ENCODE data around the gene ARID1B. TPM values are rescaled to one million over a fixed set of nuclear protein-coding genes. Genes with fewer than 3 reads are reported as not detected.

Gene ARID1B
- total RNA-seq, 1 experiment from 2014 or later: 91.7 TPM

DNA sequence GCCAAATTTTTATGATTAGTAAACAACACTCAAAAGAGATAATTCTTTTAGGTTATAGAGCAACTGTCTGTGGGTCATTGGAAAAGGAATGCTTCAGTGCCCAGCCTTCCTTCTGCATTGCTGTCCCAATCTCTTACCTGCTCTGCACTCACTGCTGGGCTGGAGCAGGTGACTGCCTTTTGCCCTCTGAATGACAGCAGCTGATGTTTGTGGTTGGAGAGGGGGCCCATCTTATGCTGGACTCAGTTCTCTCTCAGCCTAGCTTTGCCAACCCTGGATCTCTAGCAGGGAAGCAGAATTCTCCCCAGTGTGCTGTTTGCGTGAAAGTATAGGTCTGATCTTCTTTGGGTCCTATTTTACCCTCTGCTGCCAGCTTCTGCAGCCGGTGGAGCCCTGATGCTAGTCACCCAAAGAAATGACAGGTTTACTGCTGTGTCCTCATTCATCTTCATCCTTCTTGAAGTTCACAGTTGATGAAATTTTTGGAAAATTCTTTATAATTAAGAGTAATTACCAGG is 193.5 kb downstream of the ARID1B start:
- DNase-seq (ENCODE audit: low read depth, low spot score) (no peak), ATAC-seq (no peak)
- in situ Hi-C loops (cut with HindIII; ENCODE audit: low pct_unique_long_range_greater_than_20kb, low sequenced_read_pairs) (no loop called here), intact Hi-C loops (cut with micrococcal nuclease; ENCODE audit: unreplicated experiment) (loop anchor here (5.0 kb wide), 1 partner anchor 47 kb away; no protein-coding TSS in a partner anchor)
- H3K9me3 ChIP-seq (ENCODE audit: control insufficient read depth, insufficient read depth, low read depth, low read length): no peaks in the 10 kb centered on the region
- H3K4me3 ChIP-seq (ENCODE audit: low read depth in 2 of 2, low read length in 2 of 2): no peak overlapping the region
- 0 out of 2 replicates have a peak, but pooled peaks cover 8% of the 10 kb centered on the region for H3K4me1 ChIP-seq (ENCODE audit: control insufficient read depth, insufficient read depth, low read length)
- no TSS peak for BruUV-seq (replicated peaks)
- POLR2A ChIA-PET: no interaction called here
- H3K27me3 ChIP-seq (ENCODE audit: control insufficient read depth, insufficient read depth, low read length): no peaks in the 10 kb centered on the region
- TF ChIP-seq, protein P1, sequence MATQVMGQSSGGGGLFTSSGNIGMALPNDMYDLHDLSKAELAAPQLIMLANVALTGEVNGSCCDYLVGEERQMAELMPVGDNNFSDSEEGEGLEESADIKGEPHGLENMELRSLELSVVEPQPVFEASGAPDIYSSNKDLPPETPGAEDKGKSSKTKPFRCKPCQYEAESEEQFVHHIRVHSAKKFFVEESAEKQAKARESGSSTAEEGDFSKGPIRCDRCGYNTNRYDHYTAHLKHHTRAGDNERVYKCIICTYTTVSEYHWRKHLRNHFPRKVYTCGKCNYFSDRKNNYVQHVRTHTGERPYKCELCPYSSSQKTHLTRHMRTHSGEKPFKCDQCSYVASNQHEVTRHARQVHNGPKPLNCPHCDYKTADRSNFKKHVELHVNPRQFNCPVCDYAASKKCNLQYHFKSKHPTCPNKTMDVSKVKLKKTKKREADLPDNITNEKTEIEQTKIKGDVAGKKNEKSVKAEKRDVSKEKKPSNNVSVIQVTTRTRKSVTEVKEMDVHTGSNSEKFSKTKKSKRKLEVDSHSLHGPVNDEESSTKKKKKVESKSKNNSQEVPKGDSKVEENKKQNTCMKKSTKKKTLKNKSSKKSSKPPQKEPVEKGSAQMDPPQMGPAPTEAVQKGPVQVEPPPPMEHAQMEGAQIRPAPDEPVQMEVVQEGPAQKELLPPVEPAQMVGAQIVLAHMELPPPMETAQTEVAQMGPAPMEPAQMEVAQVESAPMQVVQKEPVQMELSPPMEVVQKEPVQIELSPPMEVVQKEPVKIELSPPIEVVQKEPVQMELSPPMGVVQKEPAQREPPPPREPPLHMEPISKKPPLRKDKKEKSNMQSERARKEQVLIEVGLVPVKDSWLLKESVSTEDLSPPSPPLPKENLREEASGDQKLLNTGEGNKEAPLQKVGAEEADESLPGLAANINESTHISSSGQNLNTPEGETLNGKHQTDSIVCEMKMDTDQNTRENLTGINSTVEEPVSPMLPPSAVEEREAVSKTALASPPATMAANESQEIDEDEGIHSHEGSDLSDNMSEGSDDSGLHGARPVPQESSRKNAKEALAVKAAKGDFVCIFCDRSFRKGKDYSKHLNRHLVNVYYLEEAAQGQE (IDR thresholded peaks at IDR 0.05; ENCODE audit: insufficient read depth in 1 of 2, low read depth in 2 of 2, low read length in 1 of 2): no peak
- TF ChIP-seq TCF7L2 (IDR thresholded peaks at IDR 0.05; ENCODE audit: low read depth, low read length) (no peak), POLR2AphosphoS5 (IDR thresholded peaks at IDR 0.05; ENCODE audit: low read depth, low read length) (no peak), SIN3A (IDR thresholded peaks at IDR 0.05; ENCODE audit: borderline replicate concordance, insufficient read depth, low read depth, low read length) (no peak)
- TF ChIP-seq, protein P2, sequence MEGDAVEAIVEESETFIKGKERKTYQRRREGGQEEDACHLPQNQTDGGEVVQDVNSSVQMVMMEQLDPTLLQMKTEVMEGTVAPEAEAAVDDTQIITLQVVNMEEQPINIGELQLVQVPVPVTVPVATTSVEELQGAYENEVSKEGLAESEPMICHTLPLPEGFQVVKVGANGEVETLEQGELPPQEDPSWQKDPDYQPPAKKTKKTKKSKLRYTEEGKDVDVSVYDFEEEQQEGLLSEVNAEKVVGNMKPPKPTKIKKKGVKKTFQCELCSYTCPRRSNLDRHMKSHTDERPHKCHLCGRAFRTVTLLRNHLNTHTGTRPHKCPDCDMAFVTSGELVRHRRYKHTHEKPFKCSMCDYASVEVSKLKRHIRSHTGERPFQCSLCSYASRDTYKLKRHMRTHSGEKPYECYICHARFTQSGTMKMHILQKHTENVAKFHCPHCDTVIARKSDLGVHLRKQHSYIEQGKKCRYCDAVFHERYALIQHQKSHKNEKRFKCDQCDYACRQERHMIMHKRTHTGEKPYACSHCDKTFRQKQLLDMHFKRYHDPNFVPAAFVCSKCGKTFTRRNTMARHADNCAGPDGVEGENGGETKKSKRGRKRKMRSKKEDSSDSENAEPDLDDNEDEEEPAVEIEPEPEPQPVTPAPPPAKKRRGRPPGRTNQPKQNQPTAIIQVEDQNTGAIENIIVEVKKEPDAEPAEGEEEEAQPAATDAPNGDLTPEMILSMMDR (IDR thresholded peaks at IDR 0.05): no peak
- H3K36me3 ChIP-seq (ENCODE audit: control insufficient read depth, insufficient read depth, low read length): no peaks in the 10 kb centered on the region
- CTCF ChIA-PET: no interaction called here
- H3K27ac ChIP-seq (ENCODE audit: low read length): no peak overlapping the region

DNA sequence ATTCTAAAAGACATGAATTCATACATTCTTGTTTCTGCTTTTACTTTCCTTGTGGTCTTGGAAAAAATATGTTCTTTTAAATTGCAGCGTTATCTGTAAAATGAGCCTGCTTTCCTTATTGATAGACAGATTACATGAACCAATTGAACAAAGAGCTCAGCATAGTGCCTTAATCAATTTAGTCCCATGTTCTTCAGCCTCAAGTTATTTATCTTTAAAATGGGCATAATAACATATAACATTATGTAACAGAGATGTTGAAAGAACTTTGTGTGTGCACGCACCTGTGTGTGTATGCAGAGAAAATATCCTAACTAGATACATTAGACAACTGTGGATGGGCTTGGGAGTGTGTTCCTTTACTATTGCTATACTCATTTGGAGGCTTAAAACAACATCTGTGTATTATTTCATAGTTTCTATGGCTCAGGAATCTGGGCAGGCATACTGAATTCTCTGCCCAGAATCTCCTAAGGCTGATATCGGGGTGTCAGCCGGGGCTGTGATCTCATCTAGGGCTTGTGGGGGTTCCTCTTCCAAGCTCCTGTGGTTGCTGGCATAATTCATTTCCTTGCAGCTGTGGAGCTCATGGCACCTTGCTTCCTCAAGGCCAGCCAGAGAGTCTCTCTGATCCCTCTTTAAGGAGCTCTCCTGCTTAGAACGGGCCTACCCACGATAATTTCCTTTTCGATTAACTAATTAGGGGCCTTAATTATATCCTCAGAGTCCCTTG is 194.1 kb downstream of the ARID1B start:
- Histone ChIP-seq H3K27me3 (ENCODE audit: control insufficient read depth, insufficient read depth, low read length) (no peaks in the 10 kb centered on the region), H3K36me3 (ENCODE audit: control insufficient read depth, insufficient read depth, low read length) (no peaks in the 10 kb centered on the region), H3K9me3 (ENCODE audit: control insufficient read depth, insufficient read depth, low read depth, low read length) (no peaks in the 10 kb centered on the region), H3K4me3 (ENCODE audit: low read depth in 2 of 2, low read length in 2 of 2) (no peak overlapping the region), H3K4me1 (ENCODE audit: control insufficient read depth, insufficient read depth, low read length) (0 out of 2 replicates have a peak, but pooled peaks cover 8% of the 10 kb centered on the region), H3K27ac (ENCODE audit: low read length) (no peak overlapping the region)
- no TSS peak for BruUV-seq (replicated peaks)
- in situ Hi-C loops (cut with HindIII; ENCODE audit: low pct_unique_long_range_greater_than_20kb, low sequenced_read_pairs): no loop called here
- POLR2A ChIA-PET: no interaction called here
- ATAC-seq (no peak), DNase-seq (ENCODE audit: low read depth, low spot score) (no peak)
- TF ChIP-seq POLR2AphosphoS5 (IDR thresholded peaks at IDR 0.05; ENCODE audit: low read depth, low read length) (no peak), TCF7L2 (IDR thresholded peaks at IDR 0.05; ENCODE audit: low read depth, low read length) (no peak), SIN3A (IDR thresholded peaks at IDR 0.05; ENCODE audit: borderline replicate concordance, insufficient read depth, low read depth, low read length) (no peak)
- TF ChIP-seq, protein P2 (IDR thresholded peaks at IDR 0.05): no peak
- TF ChIP-seq, protein P1 (IDR thresholded peaks at IDR 0.05; ENCODE audit: insufficient read depth in 1 of 2, low read depth in 2 of 2, low read length in 1 of 2): no peak
- CTCF ChIA-PET: no interaction called here
- intact Hi-C loops (cut with micrococcal nuclease; ENCODE audit: unreplicated experiment): loop anchor here (5.0 kb wide), 1 partner anchor 46 kb away; no protein-coding TSS in a partner anchor
